Gastrocnemius medialis (tissue), 4 donors: ENCODE measurements around the gene SPACDR. TPM values are rescaled to one million over a fixed set of nuclear protein-coding genes. Genes with fewer than 3 reads are reported as not detected.
"Not testable (repeated sequence)": the region's sequence is repeated elsewhere in the genome, so short reads cannot be mapped to it uniquely, and the experiment has no call there.

ENCODE experiments used
- ATAC-seq, 2 donors: fragments of 150-250 bp; one replicate each; pipeline ENCODE4 v1.9.1; 2016
- DNase-seq, 2 donors: peaks; one replicate each; pipeline ENCODE4 v3.0.0-alpha.2; 2019
- H3K27ac ChIP-seq, 4 donors: fragments of 200-600 bp; sonication (generic); 1 replicate in 1 of 4; 2 replicates in 3 of 4; pipeline ENCODE4 v1.5.1; 2016 to 2018; ENCODE audit warnings: mild to moderate bottlenecking in 2 of 4, moderate library complexity in 1 of 4
- H3K27me3 ChIP-seq, 3 donors: fragments of 200-600 bp; sonication (generic) in 2 of 3; 1 replicate in 1 of 3; 2 replicates in 2 of 3; pipeline versions ENCODE4 v1.5.1 to v1.6.0; 2016 to 2019; ENCODE audit warnings: mild to moderate bottlenecking in 1 of 3, moderate library complexity in 1 of 3
- H3K36me3 ChIP-seq, 2 donors: fragments of 200-600 bp; sonication (generic) in 1 of 2; one replicate each; pipeline ENCODE4 v1.5.1; 2017 to 2018
- H3K4me1 ChIP-seq, 2 donors: fragments of 200-600 bp; sonication (generic) in 1 of 2; one replicate each; pipeline ENCODE4 v1.5.1; 2016 to 2017; ENCODE audit warnings: mild to moderate bottlenecking in 2 of 2
- H3K4me3 ChIP-seq, 4 donors: fragments of 200-600 bp; sonication (generic) in 3 of 4; 1 replicate in 1 of 4; 2 replicates in 3 of 4; pipeline ENCODE4 v1.5.1; 2016 to 2019; ENCODE audit warnings: mild to moderate bottlenecking in 2 of 4
- H3K9me3 ChIP-seq, 3 donors: fragments of 200-600 bp; sonication (generic) in 2 of 3; 1 replicate in 1 of 3; 2 replicates in 2 of 3; pipeline ENCODE4 v1.5.1; 2016 to 2019
- CTCF ChIP-seq, 5 experiments: fragments of 450-650 bp in 3 of 5; fragments of 200-600 bp in 2 of 5; sonication (generic) in 2 of 5; IDR thresholded peaks in 4 of 5; conservative IDR thresholded peaks in 1 of 5; 1 replicate in 4 of 5; 2 replicates in 1 of 5; pipeline ENCODE4 v1.5.1; 2016 to 2019; ENCODE audit warnings: antibody characterized with exemption in 5 of 5, mild to moderate bottlenecking in 3 of 5, moderate library complexity in 3 of 5
- POLR2A ChIP-seq, 2 donors: fragments of 450-650 bp; IDR thresholded peaks; one replicate each; pipeline ENCODE4 v1.6.1; 2017; ENCODE audit warnings: antibody characterized with exemption in 2 of 2, mild to moderate bottlenecking in 2 of 2, moderate library complexity in 2 of 2
- in situ Hi-C, 4 donors: fragments of 200-750 bp; cut with MboI; loops; one replicate each; pipeline versions ENCODE4 v1.15.0 to v1.8.0; 2017; ENCODE audit warnings: low sequenced_read_pairs in 4 of 4
- intact Hi-C: fragments of 100-400 bp; cut with DNase I; formaldehyde crosslinking; loops from one replicate; pipeline ENCODE4 v1.15.1; 2023; ENCODE audit warnings: low total_unique reads
- total RNA-seq, 4 donors: library from RNA; depleted of rRNA; stranded (reverse); fragments of >200 nt; gene quantifications; one replicate each; pipeline versions ENCODE4 v1.1.0 to v1.2.3, GENCODE V29; 2016

Gene SPACDR
- total RNA-seq, 4 donors from 2014 or later = 0.29 TPM; not detected in 3

- in situ Hi-C loops (no loop called here), intact Hi-C loops (no loop called here)
Observed at GRCh38 chr7:100506356-100506923, 42.4 kb upstream of the SPACDR start.

GRCh38 chr7:100504887-100505611 is 41.0 kb upstream of the SPACDR start:
- Histone ChIP-seq H3K27me3 (peaks cover 4 to 17% (median 5%) of the 10 kb centered on the region in 3 donors), H3K36me3 (no peaks in the 10 kb centered on the region), H3K4me1 (no peaks in the 10 kb centered on the region), H3K4me3 (no peak overlapping the region), H3K9me3 (no peaks in the 10 kb centered on the region), H3K27ac (no peak overlapping the region)
- no peak for TF ChIP-seq CTCF (IDR thresholded peaks at IDR 0.05 in 4 of 5, conservative IDR thresholded peaks at IDR 0.05 in 1 of 5)
- no peak for TF ChIP-seq POLR2A (IDR thresholded peaks at IDR 0.05)
- DNase-seq (no peak), ATAC-seq (no peak)
- in situ Hi-C loops = no loop called here
- intact Hi-C loops = no loop called here

More at GRCh38 chr7:100506356-100506923, 42.4 kb upstream of the SPACDR start:
- Histone ChIP-seq H3K4me1 (no peaks in the 10 kb centered on the region), H3K4me3 (no peak overlapping the region), H3K9me3 (no peaks in the 10 kb centered on the region), H3K27me3 (peaks cover 4 to 17% (median 5%) of the 10 kb centered on the region in 3 donors), H3K36me3 (no peaks in the 10 kb centered on the region), H3K27ac (no peak overlapping the region)
- no peak for TF ChIP-seq POLR2A (IDR thresholded peaks at IDR 0.05)
- no peak for TF ChIP-seq CTCF (IDR thresholded peaks at IDR 0.05 in 4 of 5, conservative IDR thresholded peaks at IDR 0.05 in 1 of 5)
- ATAC-seq = no peak
- no peak for DNase-seq

- intact Hi-C loops, H3K36me3 ChIP-seq, H3K9me3 ChIP-seq, H3K27me3 ChIP-seq, H3K4me3 ChIP-seq, DNase-seq, H3K4me1 ChIP-seq, in situ Hi-C loops, ATAC-seq, H3K27ac ChIP-seq: not testable (repeated sequence)
Observed at GRCh38 chr7:100504031-100504430, 40.0 kb upstream of the SPACDR start.

- H3K4me1 ChIP-seq, H3K36me3 ChIP-seq, intact Hi-C loops, DNase-seq, H3K27ac ChIP-seq, H3K9me3 ChIP-seq, ATAC-seq, in situ Hi-C loops, H3K4me3 ChIP-seq, H3K27me3 ChIP-seq: not testable (repeated sequence)
Observed at GRCh38 chr7:100500743-100501142, 36.7 kb upstream of the SPACDR start.

DNA sequence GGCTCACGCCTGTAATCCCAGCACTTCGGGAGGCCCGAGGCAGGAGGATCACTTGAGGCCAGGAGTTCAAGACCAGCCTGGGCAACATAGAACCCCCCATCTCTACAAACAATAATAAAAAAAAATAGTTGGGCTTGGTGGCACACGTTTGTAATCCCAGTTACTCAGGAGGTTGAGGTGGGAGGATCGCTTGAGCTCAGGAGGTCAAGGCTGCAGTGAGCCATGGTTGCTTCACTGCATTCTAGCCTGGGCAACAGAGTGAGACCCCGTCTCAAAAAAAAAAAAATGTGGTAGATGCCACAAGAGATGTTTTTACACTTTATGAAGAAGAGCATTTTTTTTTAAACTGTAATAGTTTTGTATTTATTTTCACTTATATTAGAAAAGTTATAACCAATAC is 32.4 kb upstream of the SPACDR start:
- H3K36me3 ChIP-seq = no peaks in the 10 kb centered on the region
- ATAC-seq (no peak), DNase-seq (no peak)
- in situ Hi-C loops (no loop called here), intact Hi-C loops (no loop called here)
- no peak overlapping the region for H3K4me3 ChIP-seq
- no peaks in the 10 kb centered on the region for H3K4me1 ChIP-seq
- no peak overlapping the region for H3K27ac ChIP-seq
- no peak for TF ChIP-seq CTCF (IDR thresholded peaks at IDR 0.05 in 4 of 5, conservative IDR thresholded peaks at IDR 0.05 in 1 of 5)
- TF ChIP-seq POLR2A (IDR thresholded peaks at IDR 0.05) = no peak
- H3K9me3 ChIP-seq = no peaks in the 10 kb centered on the region
- H3K27me3 ChIP-seq = peaks cover 0 to 15% (median 0%) of the 10 kb centered on the region in 3 donors
